ENCODE results near the gene RASD2. TPM values are rescaled to one million over a fixed set of nuclear protein-coding genes. Genes with fewer than 3 reads are reported as not detected.

RASD2 gene
- total and polyA plus RNA-seq, 10 of the 15 experiments (the other 5 are each of a cell fraction or from before 2014, with no cell fraction given), result 0.03 TPM; not detected in 9

- Histone ChIP-seq H3K79me2 (ENCODE audit: control insufficient read depth, insufficient read depth, low read length) (no peaks in the 10 kb centered on the region), H3K4me3 (no peak overlapping the region), H2AFZ (ENCODE audit: control insufficient read depth, low read depth, low read length) (no peak overlapping the region), H3K4me1 (ENCODE audit: control insufficient read depth, insufficient read depth, low read length) (no peaks in the 10 kb centered on the region), H3K9me3 (replicated peaks; ENCODE audit: control insufficient read depth, insufficient read depth, low read length) (no peaks in the 10 kb centered on the region), H3K9ac (ENCODE audit: control insufficient read depth, insufficient read depth, low read length) (no peak overlapping the region), H3K27me3 (replicated peaks in 1 of 2; ENCODE audit: control insufficient read depth in 2 of 2, insufficient read depth in 2 of 2, low read length in 1 of 2) (peaks cover 1 to 4% of the 10 kb centered on the region in 2 experiments; a peak in 3 of 4 replicates), H3K27ac (ENCODE audit: control insufficient read depth, insufficient read depth) (no peak overlapping the region), H3K36me3 (ENCODE audit: control insufficient read depth in 2 of 2, insufficient read depth in 2 of 2, low read length in 1 of 2) (no peaks in the 10 kb centered on the region), H3K4me2 (ENCODE audit: control insufficient read depth, insufficient read depth) (no peak overlapping the region), H4K20me1 (ENCODE audit: control insufficient read depth, insufficient read depth) (no peaks in the 10 kb centered on the region)
- TF ChIP-seq SREBF1 (IDR thresholded peaks at IDR 0.05; ENCODE audit: low read length) (no peak), NR2C1 (IDR thresholded peaks at IDR 0.05) (no peak), RAD51 (IDR thresholded peaks at IDR 0.05) (no peak), STAT3 (IDR thresholded peaks at IDR 0.05; ENCODE audit: low read depth, low read length) (no peak), SIN3A (IDR thresholded peaks at IDR 0.05; ENCODE audit: low read depth, low read length) (no peak), DPF2 (IDR thresholded peaks at IDR 0.05) (no peak), ZZZ3 (IDR thresholded peaks at IDR 0.05; ENCODE audit: control insufficient read depth, insufficient read length, low read depth) (no peak), IRF4 (IDR thresholded peaks at IDR 0.05; ENCODE audit: low read depth, low read length) (no peak), SUZ12 (IDR thresholded peaks at IDR 0.05; ENCODE audit: unreplicated experiment) (no peak), EZH2 (IDR thresholded peaks at IDR 0.05; ENCODE audit: borderline replicate concordance, control insufficient read depth, low read depth, low read length) (no peak), RAD21 (IDR thresholded peaks at IDR 0.05; ENCODE audit: insufficient read depth, low read depth, low read length) (no peak), CBX3 (IDR thresholded peaks at IDR 0.05; ENCODE audit: borderline replicate concordance, low read depth) (no peak), BRCA1 (IDR thresholded peaks at IDR 0.05; ENCODE audit: low read depth, low read length) (no peak), MTA2 (IDR thresholded peaks at IDR 0.05; ENCODE audit: low read depth) (no peak), ZNF24 (IDR thresholded peaks at IDR 0.05) (no peak), HCFC1 (IDR thresholded peaks at IDR 0.05; ENCODE audit: low read length) (no peak)
- ATAC-seq (no peak), DNase-seq (ENCODE audit: low read depth, low spot score) (no peak), FAIRE-seq (no peak)
- ChIA-PET SMC1A (ENCODE audit: uncharacterized antibody, unreplicated experiment) (no interaction called here), RAD21 (ENCODE audit: unreplicated experiment) (no interaction called here), CTCF (no interaction called here), POLR2A (no interaction called here)
- 51% methylated on average over 8 of the region's 8 CpGs for WGBS (ENCODE audit: insufficient coverage, insufficient replicate concordance, low lambda C conversion rate, missing lambda C conversion rate)
- intact Hi-C loops (cut with micrococcal nuclease; ENCODE audit: unreplicated experiment) (no loop called here), in situ Hi-C loops (cut with MboI) (no loop called here)
- no TSS peak for BruUV-seq (replicated peaks)
Observed at GRCh38 chr22:35517769-35518530, 22.7 kb upstream of the RASD2 start.

All from GM12878 (cell line).